ENCODE data around the gene GAB1. TPM values are rescaled to one million over a fixed set of nuclear protein-coding genes. Genes with fewer than 3 reads are reported as not detected.
A peak's percentile ranks its signal among the peaks of the same experiment; 100 is the strongest.

Gene GAB1
- total RNA-seq, 1 donor from 2014 or later = 29.7 TPM

DNA sequence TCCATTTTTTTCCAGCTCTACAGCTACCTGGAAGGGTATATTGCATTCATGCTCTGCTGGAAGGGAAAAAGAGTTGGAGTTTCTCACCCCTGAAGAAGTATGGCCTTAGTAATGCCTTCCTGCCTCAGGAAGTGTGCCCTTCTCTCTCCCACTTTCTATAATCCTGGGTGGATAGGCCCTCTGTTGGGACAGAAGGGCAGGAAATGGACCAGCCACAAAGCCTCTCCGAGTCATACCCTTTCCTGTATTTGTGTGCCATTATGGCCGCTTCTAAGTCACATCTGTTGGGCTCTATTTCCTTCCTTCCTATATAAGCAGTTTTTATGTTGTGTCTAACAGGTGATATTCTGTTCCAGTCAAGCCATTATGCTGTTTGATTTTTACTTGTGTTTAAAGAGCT lies 102.0 kb downstream of the GAB1 start:
- no peaks in the 10 kb centered on the region for H3K27me3 Mint-ChIP-seq (ENCODE audit: unreplicated experiment)
- H3K36me3 Mint-ChIP-seq (ENCODE audit: unreplicated experiment) = no peaks in the 10 kb centered on the region
- H3K4me1 Mint-ChIP-seq (ENCODE audit: low read depth, unreplicated experiment) = no peaks in the 10 kb centered on the region
- no peak overlapping the region for H3K27ac Mint-ChIP-seq (ENCODE audit: unreplicated experiment)
- no peak overlapping the region for H3K4me3 Mint-ChIP-seq (ENCODE audit: unreplicated experiment)
- DNase-seq = no peak
- no peak for TF ChIP-seq CTCF (IDR thresholded peaks at IDR 0.05; ENCODE audit: partially characterized antibody, unreplicated experiment)
- H3K9me3 Mint-ChIP-seq (ENCODE audit: unreplicated experiment) = no peaks in the 10 kb centered on the region

GRCh38 chr4:143441109-143441508 lies 104.4 kb downstream of the GAB1 start:
- H3K36me3 Mint-ChIP-seq (ENCODE audit: unreplicated experiment) = no peaks in the 10 kb centered on the region
- no peak for TF ChIP-seq CTCF (IDR thresholded peaks at IDR 0.05; ENCODE audit: partially characterized antibody, unreplicated experiment)
- H3K9me3 Mint-ChIP-seq (ENCODE audit: unreplicated experiment) = no peaks in the 10 kb centered on the region
- H3K27ac Mint-ChIP-seq (ENCODE audit: unreplicated experiment) = no peak overlapping the region
- peaks cover 6% of the 10 kb centered on the region for H3K4me1 Mint-ChIP-seq (ENCODE audit: low read depth, unreplicated experiment)
- H3K4me3 Mint-ChIP-seq (ENCODE audit: unreplicated experiment) = no peak overlapping the region
- no peak for DNase-seq
- no peaks in the 10 kb centered on the region for H3K27me3 Mint-ChIP-seq (ENCODE audit: unreplicated experiment)

- no peak for DNase-seq
- TF ChIP-seq CTCF (IDR thresholded peaks at IDR 0.05; ENCODE audit: partially characterized antibody, unreplicated experiment) = no peak
- no peaks in the 10 kb centered on the region for H3K36me3 Mint-ChIP-seq (ENCODE audit: unreplicated experiment)
- H3K27ac Mint-ChIP-seq (ENCODE audit: unreplicated experiment) = peak overlapping the region; percentile 18
- no peaks in the 10 kb centered on the region for H3K9me3 Mint-ChIP-seq (ENCODE audit: unreplicated experiment)
- no peaks in the 10 kb centered on the region for H3K27me3 Mint-ChIP-seq (ENCODE audit: unreplicated experiment)
- H3K4me1 Mint-ChIP-seq (ENCODE audit: low read depth, unreplicated experiment) = peaks cover 6% of the 10 kb centered on the region
- no peak overlapping the region for H3K4me3 Mint-ChIP-seq (ENCODE audit: unreplicated experiment)
Observed at GRCh38 chr4:143441678-143442077, 105.0 kb downstream of the GAB1 start.

- Mint-ChIP-seq H3K4me1 (ENCODE audit: low read depth, unreplicated experiment) (peaks cover 6% of the 10 kb centered on the region), H3K9me3 (ENCODE audit: unreplicated experiment) (no peaks in the 10 kb centered on the region), H3K27ac (ENCODE audit: unreplicated experiment) (no peak overlapping the region), H3K27me3 (ENCODE audit: unreplicated experiment) (no peaks in the 10 kb centered on the region), H3K36me3 (ENCODE audit: unreplicated experiment) (no peaks in the 10 kb centered on the region), H3K4me3 (ENCODE audit: unreplicated experiment) (no peak overlapping the region)
- no peak for DNase-seq
- no peak for TF ChIP-seq CTCF (IDR thresholded peaks at IDR 0.05; ENCODE audit: partially characterized antibody, unreplicated experiment)
Observed at GRCh38 chr4:143443728-143444127, 107.1 kb downstream of the GAB1 start.

DNA sequence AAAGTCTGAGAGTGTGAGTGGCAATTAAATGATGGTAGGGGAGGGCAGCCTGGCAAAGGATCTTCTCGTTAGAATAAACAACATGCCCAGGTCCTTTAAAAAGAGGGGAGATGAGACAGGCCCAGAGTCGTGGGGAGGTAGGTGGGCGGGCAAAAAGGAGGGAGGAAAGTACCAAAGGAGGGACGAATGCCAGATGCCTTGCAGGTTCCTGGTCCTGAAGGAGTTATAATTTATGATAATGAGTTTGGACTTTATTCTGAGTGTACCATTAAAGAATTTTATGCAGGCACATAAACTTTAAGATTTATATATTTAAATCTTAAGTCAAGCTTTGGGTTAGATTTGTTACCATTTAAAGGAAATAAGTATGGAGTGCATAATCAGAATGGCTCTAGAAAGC lies 114.5 kb downstream of the GAB1 start:
- peaks cover 6% of the 10 kb centered on the region for H3K4me1 Mint-ChIP-seq (ENCODE audit: low read depth, unreplicated experiment)
- H3K4me3 Mint-ChIP-seq (ENCODE audit: unreplicated experiment) = no peak overlapping the region
- H3K27ac Mint-ChIP-seq (ENCODE audit: unreplicated experiment) = no peak overlapping the region
- no peak for DNase-seq
- no peaks in the 10 kb centered on the region for H3K36me3 Mint-ChIP-seq (ENCODE audit: unreplicated experiment)
- no peaks in the 10 kb centered on the region for H3K9me3 Mint-ChIP-seq (ENCODE audit: unreplicated experiment)
- TF ChIP-seq CTCF (IDR thresholded peaks at IDR 0.05; ENCODE audit: partially characterized antibody, unreplicated experiment) = no peak
- no peaks in the 10 kb centered on the region for H3K27me3 Mint-ChIP-seq (ENCODE audit: unreplicated experiment)

Data from glutamatergic neuron (in vitro differentiated cells).